H1 (cell line): ENCODE measurements around the gene ETNK1. TPM values are rescaled to one million over a fixed set of nuclear protein-coding genes. Genes with fewer than 3 reads are reported as not detected.

Source experiments
- ASH2L ChIP-seq: fragments of 200-600, 300-600 bp; sonication (generic); IDR thresholded peaks from one replicate; pipeline ENCODE4 v1.7.1; 2017; ENCODE audit warnings: low read length
- BCL11A ChIP-seq, 2 experiments: IDR thresholded peaks; one replicate each; pipeline ENCODE4 v1.6.1; 2011; ENCODE audit warnings: low read depth in 2 of 2, low read length in 2 of 2, mild to moderate bottlenecking in 2 of 2
- BRCA1 ChIP-seq: IDR thresholded peaks from 2 replicates; pipeline ENCODE4 v1.6.1; 2012; ENCODE audit warnings: low read depth, low read length, improper control_type of control experiment
- CBX8 ChIP-seq: fragments of 300-800, 300-1000 bp; sonication (generic); IDR thresholded peaks from 2 replicates; pipeline ENCODE4 v1.7.1; 2016; ENCODE audit warnings: low read depth, low read length, borderline replicate concordance
- CHD1 ChIP-seq: IDR thresholded peaks from 2 replicates; pipeline ENCODE4 v1.6.1; 2012; ENCODE audit warnings: low read depth, low read length, improper control_type of control experiment
- CHD2 ChIP-seq: IDR thresholded peaks from 2 replicates; pipeline ENCODE4 v1.6.1; 2012; ENCODE audit warnings: low read length, improper control_type of control experiment
- CTBP2 ChIP-seq: IDR thresholded peaks from 2 replicates; pipeline ENCODE4 v1.7.0; 2011; ENCODE audit warnings: borderline replicate concordance, mild to moderate bottlenecking, moderate library complexity, mixed read lengths, low read length; ENCODE audit not compliant: insufficient read depth, insufficient read length
- EP300 ChIP-seq, 2 experiments: IDR thresholded peaks; 1 replicate in 1 of 2; 2 replicates in 1 of 2; pipeline ENCODE4 v1.6.1; 2011 to 2012; ENCODE audit warnings: low read depth in 2 of 2, low read length in 2 of 2, mild to moderate bottlenecking in 2 of 2, borderline replicate concordance in 1 of 2, inconsistent platforms in 1 of 2, moderate library complexity in 1 of 2
- KDM1A ChIP-seq: fragments of 200-600, 300-600 bp; sonication (generic); IDR thresholded peaks from 2 replicates; pipeline ENCODE4 v1.7.1; 2016; ENCODE audit warnings: mild to moderate bottlenecking, low read length, borderline replicate concordance
- KDM5A ChIP-seq: fragments of 200-600 bp; IDR thresholded peaks from 2 replicates; pipeline ENCODE4 v1.7.1; 2012; ENCODE audit warnings: mild to moderate bottlenecking, low read length, inconsistent platforms, mixed read lengths
- NANOG ChIP-seq: IDR thresholded peaks from 2 replicates; pipeline ENCODE4 v1.6.1; 2011; ENCODE audit warnings: low read length, low read depth, mild to moderate bottlenecking, inconsistent platforms; ENCODE audit not compliant: insufficient read depth, poor library complexity, severe bottlenecking
- POLR2A ChIP-seq, 2 experiments: IDR thresholded peaks; 1 replicate in 1 of 2; 2 replicates in 1 of 2; pipeline ENCODE4 v1.6.1; 2011; ENCODE audit warnings: low read depth in 2 of 2, low read length in 2 of 2, mild to moderate bottlenecking in 2 of 2; ENCODE audit errors: control extremely low read depth in 1 of 2
- RBBP5 ChIP-seq: IDR thresholded peaks from 2 replicates; pipeline ENCODE4 v1.7.1; 2012; ENCODE audit warnings: low read depth, mild to moderate bottlenecking, inconsistent platforms, low read length, moderate library complexity, borderline replicate concordance
- RXRA ChIP-seq: IDR thresholded peaks from 2 replicates; pipeline ENCODE4 v1.6.1; 2011; ENCODE audit warnings: low read depth, mild to moderate bottlenecking, low read length, moderate library complexity; ENCODE audit not compliant: insufficient read depth
- SAP30 ChIP-seq: fragments of 300-600 bp; sonication (generic); IDR thresholded peaks from 2 replicates; pipeline ENCODE4 v1.7.1; 2012; ENCODE audit warnings: low read length, moderate library complexity, mild to moderate bottlenecking, inconsistent platforms; ENCODE audit not compliant: insufficient read depth, insufficient replicate concordance
- SIX5 ChIP-seq: IDR thresholded peaks from 2 replicates; pipeline ENCODE4 v1.6.1; 2011; ENCODE audit warnings: mild to moderate bottlenecking, low read depth, low read length
- SP1 ChIP-seq: IDR thresholded peaks from 2 replicates; pipeline ENCODE4 v1.6.1; 2011; ENCODE audit warnings: low read depth, low read length
- YY1 ChIP-seq: IDR thresholded peaks from 2 replicates; pipeline ENCODE4 v1.6.1; 2011; ENCODE audit warnings: low read depth, mild to moderate bottlenecking, low read length
- polyA plus RNA-seq, 7 experiments: library from polyadenylated mRNA; depleted of rRNA in 3 of 7; stranded (reverse) in 5 of 7; unstranded in 2 of 7; fragments of >200 nt in 5 of 7; fragments of 200-250 nt in 2 of 7; gene quantifications; 1 replicate in 5 of 7; 2 replicates in 1 of 7; 4 replicates in 1 of 7; pipeline versions ENCODE4 v1.2.1 to v1.2.3, GENCODE V29; 2011 to 2013; ENCODE audit warnings: missing spikeins in 2 of 7, mixed read lengths in 2 of 7
- total RNA-seq: library from RNA; stranded (reverse); fragmentation: NEBNext Ultra II Directional; extraction: Animal tissue kit (Norgen Biotek cat#: 25700); gene quantifications from 2 replicates; pipeline ENCODE4 v1.2.1, GENCODE V29; 2021
- TF ChIP-seq, protein P1 (sequence below): IDR thresholded peaks from 2 replicates; pipeline ENCODE4 v1.6.1; 2012; ENCODE audit warnings: inconsistent platforms
- TF ChIP-seq, protein P2 (sequence below): IDR thresholded peaks from 2 replicates; pipeline ENCODE4 v1.6.1; 2012; ENCODE audit warnings: low read length, inconsistent platforms

Gene ETNK1
- total and polyA plus RNA-seq, 2 of the 8 experiments (the other 6 are each of a cell fraction or from before 2014, with no cell fraction given) = 11.6 to 82.7 TPM

- TF ChIP-seq CHD2 (no peak), POLR2A (IDR thresholded peaks at IDR 0.05; ENCODE audit: control extremely low read depth in 1 of 2, low read depth in 2 of 2, low read length in 2 of 2) (no peak), SP1 (no peak), RBBP5 (0 out of 2 replicates have a peak, but pooled peaks have one; percentile 6), SIX5 (no peak), RXRA (no peak), NANOG (peak; percentile 47), KDM5A (no peak), ASH2L (peak; percentile 5), SAP30 (peak; percentile 58), BRCA1 (no peak), KDM1A (no peak), EP300 (IDR thresholded peaks at IDR 0.05; ENCODE audit: borderline replicate concordance in 1 of 2, low read depth in 2 of 2, low read length in 2 of 2) (no peak), CTBP2 (no peak), YY1 (no peak), CHD1 (no peak), BCL11A (IDR thresholded peaks at IDR 0.05; ENCODE audit: low read depth in 2 of 2, low read length in 2 of 2) (no peak), CBX8 (no peak)
- TF ChIP-seq, protein P1, sequence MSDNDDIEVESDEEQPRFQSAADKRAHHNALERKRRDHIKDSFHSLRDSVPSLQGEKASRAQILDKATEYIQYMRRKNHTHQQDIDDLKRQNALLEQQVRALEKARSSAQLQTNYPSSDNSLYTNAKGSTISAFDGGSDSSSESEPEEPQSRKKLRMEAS = no peak
- TF ChIP-seq, protein P2, sequence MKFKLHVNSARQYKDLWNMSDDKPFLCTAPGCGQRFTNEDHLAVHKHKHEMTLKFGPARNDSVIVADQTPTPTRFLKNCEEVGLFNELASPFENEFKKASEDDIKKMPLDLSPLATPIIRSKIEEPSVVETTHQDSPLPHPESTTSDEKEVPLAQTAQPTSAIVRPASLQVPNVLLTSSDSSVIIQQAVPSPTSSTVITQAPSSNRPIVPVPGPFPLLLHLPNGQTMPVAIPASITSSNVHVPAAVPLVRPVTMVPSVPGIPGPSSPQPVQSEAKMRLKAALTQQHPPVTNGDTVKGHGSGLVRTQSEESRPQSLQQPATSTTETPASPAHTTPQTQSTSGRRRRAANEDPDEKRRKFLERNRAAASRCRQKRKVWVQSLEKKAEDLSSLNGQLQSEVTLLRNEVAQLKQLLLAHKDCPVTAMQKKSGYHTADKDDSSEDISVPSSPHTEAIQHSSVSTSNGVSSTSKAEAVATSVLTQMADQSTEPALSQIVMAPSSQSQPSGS = no peak
- TF ChIP-seq, all 59 proteins: peak for 8
Observed at GRCh38 chr12:22625762-22626294, 857 bp downstream of the ETNK1 start (continued).
